Fibroblast of skin of right biceps (primary cell): Measurements from ENCODE around the gene RAMP1.
A peak's percentile ranks its signal among the peaks of the same experiment; 100 is the strongest.
"Not testable (repeated sequence)": the region's sequence is repeated elsewhere in the genome, so short reads cannot be mapped to it uniquely, and the experiment has no call there.

Experiments used
- DNase-seq: peaks from one replicate; pipeline ENCODE4 v3.0.0-alpha.2; 2013

RAMP1 gene

GRCh38 chr2:237921967-237922492 lies 62.6 kb downstream of the RAMP1 start:
- no peak for DNase-seq

GRCh38 chr2:237922641-237923361 lies 63.4 kb downstream of the RAMP1 start:
- no peak for DNase-seq

GRCh38 chr2:237923481-237924163 lies 64.2 kb downstream of the RAMP1 start:
- peak; percentile 63 for DNase-seq

GRCh38 chr2:237924164-237924534 lies 64.7 kb downstream of the RAMP1 start:
- DNase-seq: no peak

GRCh38 chr2:237927135-237927534 lies 67.7 kb downstream of the RAMP1 start:
- DNase-seq: no peak

- DNase-seq: no peak
Measured at GRCh38 chr2:237927986-237928385, 68.6 kb downstream of the RAMP1 start.

GRCh38 chr2:237929979-237930378 lies 70.6 kb downstream of the RAMP1 start:
- DNase-seq: no peak

GRCh38 chr2:237931205-237931721 lies 71.8 kb downstream of the RAMP1 start:
- DNase-seq: peak; percentile 26

- DNase-seq: peak; percentile 76
Measured at GRCh38 chr2:237932731-237933131, 73.3 kb downstream of the RAMP1 start.

GRCh38 chr2:237934186-237934585 lies 74.8 kb downstream of the RAMP1 start:
- DNase-seq: no peak

- DNase-seq: no peak
Measured at GRCh38 chr2:237935740-237936452, 76.5 kb downstream of the RAMP1 start.

- DNase-seq: no peak
Measured at GRCh38 chr2:237939251-237939650, 79.8 kb downstream of the RAMP1 start.

- no peak for DNase-seq
Measured at GRCh38 chr2:237940828-237941227, 81.4 kb downstream of the RAMP1 start.

GRCh38 chr2:237941239-237941638 lies 81.8 kb downstream of the RAMP1 start:
- DNase-seq: no peak

GRCh38 chr2:237942513-237942899 lies 83.1 kb downstream of the RAMP1 start:
- DNase-seq: no peak

- no peak for DNase-seq
Measured at GRCh38 chr2:237943395-237944094, 84.1 kb downstream of the RAMP1 start.

- no peak for DNase-seq
Measured at GRCh38 chr2:237944302-237944701, 84.9 kb downstream of the RAMP1 start.

- no peak for DNase-seq
Measured at GRCh38 chr2:237946423-237946822, 87.0 kb downstream of the RAMP1 start.

GRCh38 chr2:237951354-237951753 lies 91.9 kb downstream of the RAMP1 start:
- DNase-seq: not testable (repeated sequence)

- no peak for DNase-seq
Measured at GRCh38 chr2:237951878-237952277, 92.5 kb downstream of the RAMP1 start.

- DNase-seq: no peak
Measured at GRCh38 chr2:237952851-237953250, 93.4 kb downstream of the RAMP1 start.

- no peak for DNase-seq
Measured at GRCh38 chr2:237955640-237956401, 96.4 kb downstream of the RAMP1 start.
